CD4-positive, alpha-beta T cell (primary cell): ENCODE data around the gene RPS19. TPM values are rescaled to one million over a fixed set of nuclear protein-coding genes. Genes with fewer than 3 reads are reported as not detected.

Source experiments
- ATAC-seq: fragments of 200-7000 bp; cut with Tn5 transposase; one replicate; pipeline ENCODE4 v1.10.0; 2022; ENCODE audit warnings: mild to moderate bottlenecking; ENCODE audit not compliant: poor library complexity
- CTCF ChIA-PET: fragments of 350-600 bp; sonication (Branson Sonifier 250); formaldehyde crosslinking; loops from one replicate; lab custom pipeline; 2021; ENCODE audit warnings: antibody characterized with exemption, inconsistent platforms; lab: Charles Lee
- POLR2A ChIA-PET: fragments of 350-600 bp; sonication (Branson Sonifier 250); formaldehyde crosslinking; loops from one replicate; lab custom pipeline; 2021; ENCODE audit warnings: antibody characterized with exemption, inconsistent platforms; lab: Charles Lee
- DNase-seq, 14 experiments: peaks; one replicate each; pipeline ENCODE4 v3.0.0-alpha.2; 2013 to 2020; ENCODE audit warnings: mixed read lengths in 2 of 14
- H3K27ac ChIP-seq, 2 donors: one replicate each; pipeline versions ENCODE4 v1.5.1 to v1.7.0; 2013; ENCODE audit warnings: low read length in 2 of 2, low read depth in 1 of 2, mild to moderate bottlenecking in 1 of 2
- H3K27me3 ChIP-seq, 2 experiments: 1 replicate in 1 of 2; 2 replicates in 1 of 2; pipeline versions ENCODE4 v1.6.1 to v1.7.0; 2013; ENCODE audit warnings: low read length in 2 of 2, control low read depth in 1 of 2, mild to moderate bottlenecking in 1 of 2, moderate library complexity in 1 of 2; ENCODE audit not compliant: insufficient read depth in 2 of 2, control insufficient read depth in 1 of 2
- H3K36me3 ChIP-seq: one replicate; pipeline ENCODE4 v1.6.1; 2013; ENCODE audit warnings: low read length, control low read depth; ENCODE audit not compliant: insufficient read depth
- H3K4me1 ChIP-seq: one replicate; pipeline ENCODE4 v1.6.1; 2013; ENCODE audit warnings: low read length, control low read depth; ENCODE audit not compliant: insufficient read depth
- H3K4me3 ChIP-seq: one replicate; pipeline ENCODE4 v1.5.1; 2013; ENCODE audit warnings: mild to moderate bottlenecking, low read length, moderate library complexity
- H3K9me3 ChIP-seq, 2 experiments: 1 replicate in 1 of 2; 2 replicates in 1 of 2; pipeline versions ENCODE4 v1.6.1 to v1.7.0; 2013; ENCODE audit warnings: low read length in 2 of 2, mild to moderate bottlenecking in 2 of 2, control low read depth in 1 of 2, moderate library complexity in 1 of 2; ENCODE audit not compliant: control insufficient read depth in 1 of 2, insufficient read depth in 1 of 2
- H3K27ac Mint-ChIP-seq: one replicate; pipeline ENCODE4 v1.8.0; 2020; ENCODE audit warnings: mixed read lengths
- H3K27me3 Mint-ChIP-seq: one replicate; pipeline ENCODE4 v1.8.0; 2021; ENCODE audit warnings: mixed read lengths
- H3K36me3 Mint-ChIP-seq: one replicate; pipeline ENCODE4 v1.8.0; 2021; ENCODE audit warnings: low read depth, mixed read lengths
- H3K4me1 Mint-ChIP-seq: one replicate; pipeline ENCODE4 v1.8.0; 2021; ENCODE audit warnings: low read depth, mixed read lengths
- H3K4me3 Mint-ChIP-seq: one replicate; pipeline ENCODE4 v1.8.0; 2020; ENCODE audit warnings: mild to moderate bottlenecking, mixed read lengths
- H3K9me3 Mint-ChIP-seq: one replicate; pipeline ENCODE4 v1.8.0; 2020; ENCODE audit warnings: mixed read lengths
- CTCF ChIP-seq: fragments of 200-600 bp; IDR thresholded peaks from one replicate; pipeline ENCODE4 v1.8.0; 2022; ENCODE audit warnings: antibody characterized with exemption, mild to moderate bottlenecking
- intact Hi-C, 2 experiments: fragments of 100-400 bp; cut with DNase I in 1 of 2; cut with micrococcal nuclease in 1 of 2; formaldehyde crosslinking; loops; one replicate each; pipeline versions ENCODE4 v1.15.1 to v1.9.0; 2023 to 2025; cut with DNase I, micrococcal nuclease
- total RNA-seq, 174 experiments: library from RNA in 2 of 174; stranded (reverse) in 2 of 174; gene quantifications; one replicate each; pipeline ENCODE4 v1.2.3 and lab custom pipeline; 2021 to 2026

The RPS19 gene
- total RNA-seq, 2 experiments from 2014 or later = 3,668 to 3,697 TPM

DNA sequence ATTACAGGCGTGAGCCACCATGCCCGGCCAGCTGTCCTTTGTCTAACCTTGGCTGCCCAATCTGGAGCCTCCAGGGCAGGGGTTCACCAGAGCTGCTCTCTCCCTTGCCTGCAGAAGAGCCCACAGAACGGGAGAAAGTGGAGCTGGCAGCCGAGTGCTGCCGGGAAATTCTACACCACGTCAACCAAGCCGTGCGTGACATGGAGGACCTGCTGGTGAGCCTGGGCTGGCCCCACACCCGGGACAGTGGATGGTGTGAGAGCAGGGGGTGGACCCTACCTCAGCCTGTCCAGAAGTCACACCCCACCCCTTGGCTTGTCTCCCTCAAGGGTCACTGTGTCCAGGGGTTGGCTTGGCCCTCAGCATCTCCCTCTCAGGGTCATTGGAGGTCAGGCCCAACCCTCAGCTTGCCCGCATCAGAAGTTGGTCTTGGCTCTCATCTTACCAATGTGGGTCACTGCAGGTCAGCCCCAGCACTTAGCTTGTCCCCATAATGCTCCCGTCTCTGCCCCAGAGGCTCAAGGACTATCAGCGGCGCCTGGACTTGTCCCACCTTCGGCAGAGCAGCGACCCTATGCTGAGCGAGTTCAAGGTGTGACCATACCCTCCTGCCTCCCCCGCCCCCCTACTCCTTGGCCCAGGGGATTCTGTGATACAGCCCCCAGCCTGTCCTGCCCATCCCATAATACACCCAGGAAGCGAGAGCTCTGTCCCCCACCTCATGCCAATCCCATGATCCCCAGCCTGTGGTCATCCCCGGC is 43.3 kb downstream of the RPS19 start:
- intact Hi-C loops = no loop called here
- ChIA-PET CTCF (no interaction called here), POLR2A (interaction anchor here (1.0 to 6.6 kb wide), 7 partner anchors 8 to 56 kb away, joined by 3 to 70 read pairs (median 9); partner anchors contain the start of genes ARHGEF1 and RABAC1)
- H3K9me3 ChIP-seq = no peaks in the 10 kb centered on the region
- Mint-ChIP-seq H3K27me3 (no peaks in the 10 kb centered on the region), H3K27ac (peak overlapping the region; percentile 7), H3K4me3 (no peak overlapping the region), H3K4me1 (peaks cover 60% of the 10 kb centered on the region), H3K9me3 (no peaks in the 10 kb centered on the region), H3K36me3 (peaks cover 89% of the 10 kb centered on the region)
- DNase-seq (no peak), ATAC-seq (no peak)
- TF ChIP-seq CTCF = no peak
- no peak overlapping the region for H3K4me3 ChIP-seq
- peaks cover 84% of the 10 kb centered on the region for H3K36me3 ChIP-seq
- H3K27ac ChIP-seq = peak overlapping the region in 1 of 2 donors; percentile 21
- H3K4me1 ChIP-seq = peaks cover 48% of the 10 kb centered on the region
- H3K27me3 ChIP-seq = no peaks in the 10 kb centered on the region

DNA sequence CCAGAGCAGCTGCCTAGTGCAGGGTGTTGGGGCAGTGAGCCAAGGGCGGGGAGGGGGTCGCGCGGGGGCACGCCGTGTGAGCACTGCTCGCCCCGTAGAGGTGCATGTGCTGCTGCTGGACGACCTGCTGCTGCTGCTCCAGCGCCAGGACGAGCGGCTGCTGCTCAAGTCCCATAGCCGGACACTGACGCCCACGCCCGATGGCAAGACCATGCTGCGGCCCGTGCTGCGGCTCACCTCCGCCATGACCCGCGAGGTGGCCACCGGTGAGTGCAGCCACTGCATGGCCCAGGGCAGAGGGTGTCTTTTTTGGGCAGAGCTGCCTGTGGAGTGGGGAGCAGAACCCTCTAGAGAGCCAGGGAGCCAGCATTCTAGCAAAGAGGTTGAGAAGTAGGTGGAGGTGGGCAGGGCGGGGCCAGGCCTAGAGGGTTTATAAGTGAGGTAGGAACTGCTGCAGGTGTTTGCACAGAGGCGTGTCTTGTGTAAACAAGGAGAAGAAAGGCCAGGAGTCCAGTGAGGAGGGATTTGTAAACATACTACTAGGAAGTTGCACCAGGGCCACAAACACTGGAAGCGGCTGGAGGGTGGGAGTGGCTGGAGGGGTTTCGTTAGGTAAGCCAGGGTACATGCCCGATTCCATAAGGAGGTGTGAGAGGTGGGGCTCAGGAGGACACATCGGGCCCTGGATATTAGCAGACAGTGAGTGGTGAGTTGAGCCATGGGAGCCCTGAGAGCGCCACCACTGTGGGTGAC is 44.2 kb downstream of the RPS19 start:
- H3K36me3 ChIP-seq = peaks cover 74% of the 10 kb centered on the region
- DNase-seq (no peak), ATAC-seq (no peak)
- no peaks in the 10 kb centered on the region for H3K9me3 ChIP-seq
- no peaks in the 10 kb centered on the region for H3K27me3 ChIP-seq
- ChIA-PET CTCF (no interaction called here), POLR2A (interaction anchor here (1.6 to 8.3 kb wide), 5 partner anchors 16 to 44 kb away, joined by 4 to 92 read pairs (median 31); partner anchors contain the start of genes ARHGEF1 and RPS19)
- H3K36me3 Mint-ChIP-seq = peaks cover 79% of the 10 kb centered on the region
- no peak for TF ChIP-seq CTCF
- H3K9me3 Mint-ChIP-seq = no peaks in the 10 kb centered on the region
- H3K4me1 Mint-ChIP-seq = peaks cover 52% of the 10 kb centered on the region
- H3K27ac Mint-ChIP-seq = no peak overlapping the region
- no peaks in the 10 kb centered on the region for H3K27me3 Mint-ChIP-seq
- H3K4me3 ChIP-seq = no peak overlapping the region
- intact Hi-C loops = no loop called here
- no peak overlapping the region for H3K27ac ChIP-seq
- peaks cover 48% of the 10 kb centered on the region for H3K4me1 ChIP-seq
- H3K4me3 Mint-ChIP-seq = no peak overlapping the region

DNA sequence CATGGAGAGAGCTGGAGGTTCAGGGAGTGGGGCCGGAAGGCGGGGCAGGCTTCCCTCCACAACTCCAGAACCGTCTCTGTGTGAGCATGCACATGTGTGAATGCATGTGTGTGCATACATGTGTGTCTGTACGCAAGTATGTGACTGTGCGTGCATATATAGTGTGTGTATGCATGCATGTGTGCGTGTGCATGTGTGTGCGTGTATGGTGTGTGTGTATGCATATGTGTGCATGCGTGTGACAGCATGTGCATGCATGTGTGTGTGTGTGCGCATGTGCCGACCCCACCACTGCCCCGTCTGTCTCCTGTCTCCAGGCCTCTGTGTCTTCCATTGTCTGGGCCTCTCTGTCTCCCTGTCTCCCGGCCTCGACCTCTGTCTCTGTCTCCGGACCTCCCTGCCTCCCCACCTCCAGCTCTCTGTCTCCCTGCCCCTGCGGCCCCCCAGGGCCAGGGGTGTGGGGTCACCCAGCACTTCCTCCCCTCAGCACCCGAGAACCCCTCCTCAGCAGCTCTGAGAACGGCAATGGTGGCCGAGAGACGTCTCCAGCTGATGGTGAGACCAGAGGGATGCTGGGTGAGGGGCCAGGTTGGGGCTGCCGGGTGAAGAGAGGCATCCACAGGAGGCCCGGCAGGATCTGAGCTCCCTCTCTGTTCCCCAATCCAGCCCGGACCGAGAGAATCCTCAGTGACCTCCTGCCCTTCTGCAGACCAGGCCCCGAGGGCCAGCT is 45.4 kb downstream of the RPS19 start:
- DNase-seq (no peak), ATAC-seq (no peak)
- intact Hi-C loops = no loop called here
- Histone ChIP-seq H3K27me3 (no peaks in the 10 kb centered on the region), H3K9me3 (no peaks in the 10 kb centered on the region), H3K4me1 (peaks cover 52% of the 10 kb centered on the region), H3K4me3 (no peak overlapping the region), H3K36me3 (peaks cover 64% of the 10 kb centered on the region), H3K27ac (no peak overlapping the region)
- H3K36me3 Mint-ChIP-seq = peaks cover 68% of the 10 kb centered on the region
- H3K27me3 Mint-ChIP-seq = no peaks in the 10 kb centered on the region
- H3K4me3 Mint-ChIP-seq = no peak overlapping the region
- ChIA-PET POLR2A (interaction anchor here (1.5 to 8.3 kb wide), 3 partner anchors 17 to 45 kb away, joined by 4 to 92 read pairs (median 5); partner anchors contain the start of gene RPS19), CTCF (interaction anchor here (1.9 kb wide), 1 partner anchor 32 kb away, joined by 4 read pairs; no protein-coding TSS in a partner anchor)
- peaks cover 44% of the 10 kb centered on the region for H3K4me1 Mint-ChIP-seq
- H3K9me3 Mint-ChIP-seq = no peaks in the 10 kb centered on the region
- H3K27ac Mint-ChIP-seq = peak overlapping the region; percentile 59
- TF ChIP-seq CTCF = no peak
